Measurements from ENCODE around the gene CCT7.

GRCh38 chr2:73293534-73294171 is 59.5 kb downstream of the CCT7 start, which contains the start of gene EGR4:
- TF ChIP-seq EZH2 (IDR thresholded peaks at IDR 0.05; ENCODE audit: borderline replicate concordance, low read depth, low read length, severe bottlenecking) = no peak
- TF ChIP-seq POLR2A (IDR thresholded peaks at IDR 0.05; ENCODE audit: low read depth, low read length) = no peak
- TF ChIP-seq CTCF (IDR thresholded peaks at IDR 0.05; ENCODE audit: extremely low read depth in 1 of 2, insufficient read depth in 1 of 2, low read depth in 1 of 2, low read length in 2 of 2) = no peak
- TF ChIP-seq MAX (IDR thresholded peaks at IDR 0.05; ENCODE audit: insufficient read depth, insufficient read length) = no peak
- no peak for TF ChIP-seq POLR2AphosphoS5 (IDR thresholded peaks at IDR 0.05; ENCODE audit: insufficient read depth, low read depth, low read length)
- no peak for TF ChIP-seq FOS (IDR thresholded peaks at IDR 0.05; ENCODE audit: borderline replicate concordance, insufficient read depth, low read length)
- no peak for TF ChIP-seq JUN (IDR thresholded peaks at IDR 0.05; ENCODE audit: borderline replicate concordance, insufficient read depth, insufficient read length, low read depth)
- no peak for TF ChIP-seq MYC (IDR thresholded peaks at IDR 0.05; ENCODE audit: low read depth, low read length)

All from endothelial cell of umbilical vein (primary cell).